SK-N-SH treated with all-trans-retinoic acid at 6 μM for 48 hours (cell line): ENCODE measurements around the gene UBA52.

Experiments
- ATAC-seq: fragments of 200-7000 bp; cut with Tn5 transposase; 3 replicates; pipeline ENCODE4 v1.9.1; 2020; ENCODE audit warnings: mild to moderate bottlenecking, moderate library complexity
- BACH2 ChIP-seq: fragments of 250-450 bp; sonication (Bioruptor Pico); IDR thresholded peaks from 2 replicates; pipeline ENCODE4 v1.9.0; 2021; ENCODE audit warnings: mild to moderate bottlenecking, borderline replicate concordance
- CREB5 ChIP-seq: fragments of 250-450 bp; sonication (Bioruptor Pico); IDR thresholded peaks from 2 replicates; pipeline ENCODE4 v1.5.1; 2020; ENCODE audit warnings: low read depth, mild to moderate bottlenecking, moderate library complexity
- CSDC2 ChIP-seq: fragments of 250-450 bp; sonication (Bioruptor Pico); IDR thresholded peaks from 2 replicates; pipeline ENCODE4 v1.5.0; 2020; ENCODE audit warnings: mild to moderate bottlenecking, moderate library complexity
- CSRNP3 ChIP-seq: fragments of 250-450 bp; sonication (Bioruptor Pico); IDR thresholded peaks from 2 replicates; pipeline ENCODE4 v1.5.1; 2021; ENCODE audit warnings: mild to moderate bottlenecking, moderate library complexity
- GLIS3 ChIP-seq: fragments of 250-450 bp; sonication (Bioruptor Pico); IDR thresholded peaks from 2 replicates; pipeline ENCODE4 v1.5.0; 2020; ENCODE audit warnings: mild to moderate bottlenecking, moderate library complexity
- OSR1 ChIP-seq: fragments of 250-450 bp; sonication (Bioruptor Pico); IDR thresholded peaks from 2 replicates; pipeline ENCODE4 v1.8.0; 2022; ENCODE audit warnings: moderate library complexity, mild to moderate bottlenecking, inconsistent platforms
- PATZ1 ChIP-seq: fragments of 250-450 bp; sonication (Bioruptor Pico); IDR thresholded peaks from 2 replicates; pipeline ENCODE4 v1.8.0; 2020; ENCODE audit warnings: mild to moderate bottlenecking, moderate library complexity, borderline replicate concordance
- POU6F1 ChIP-seq: fragments of 250-450 bp; sonication (Bioruptor Pico); IDR thresholded peaks from 2 replicates; pipeline ENCODE4 v1.8.0; 2021; ENCODE audit warnings: low read depth, mild to moderate bottlenecking, moderate library complexity, borderline replicate concordance
- PPARA ChIP-seq: fragments of 250-450 bp; sonication (Bioruptor Pico); IDR thresholded peaks from 2 replicates; pipeline ENCODE4 v1.5.0; 2020; ENCODE audit warnings: mild to moderate bottlenecking, borderline replicate concordance
- SNAI2 ChIP-seq: fragments of 250-450 bp; sonication (Bioruptor Pico); IDR thresholded peaks from 2 replicates; pipeline ENCODE4 v1.5.0; 2020; ENCODE audit warnings: mild to moderate bottlenecking, moderate library complexity
- TCF4 ChIP-seq: fragments of 250-450 bp; sonication (Bioruptor Pico); IDR thresholded peaks from 2 replicates; pipeline ENCODE4 v1.8.0; 2021; ENCODE audit warnings: mild to moderate bottlenecking, moderate library complexity, borderline replicate concordance
- TOX ChIP-seq: fragments of 250-450 bp; sonication (Bioruptor Pico); IDR thresholded peaks from 2 replicates; pipeline ENCODE4 v1.8.0; 2021; ENCODE audit warnings: mild to moderate bottlenecking, moderate library complexity, borderline replicate concordance
- TSHZ2 ChIP-seq: fragments of 250-450 bp; sonication (Bioruptor Pico); IDR thresholded peaks from 2 replicates; pipeline ENCODE4 v1.5.0; 2020; ENCODE audit warnings: mild to moderate bottlenecking, moderate library complexity
- ZC3H10 ChIP-seq: fragments of 250-450 bp; sonication (Bioruptor Pico); IDR thresholded peaks from 2 replicates; pipeline ENCODE4 v1.5.1; 2021; ENCODE audit warnings: mild to moderate bottlenecking, moderate library complexity
- ZFP3 ChIP-seq: fragments of 250-450 bp; sonication (Bioruptor Pico); IDR thresholded peaks from 2 replicates; pipeline ENCODE4 v1.5.0; 2020; ENCODE audit warnings: mild to moderate bottlenecking, moderate library complexity
- ZNF565 ChIP-seq: fragments of 450-650 bp; formaldehyde crosslinking; conservative IDR thresholded peaks from 2 replicates; pipeline ENCODE4 v1.5.0; 2020; ENCODE audit warnings: low read depth, mild to moderate bottlenecking, moderate library complexity
- ZNF70 ChIP-seq: fragments of 450-650 bp; formaldehyde crosslinking; IDR thresholded peaks from 2 replicates; pipeline ENCODE4 v1.5.0; 2020; ENCODE audit warnings: mild to moderate bottlenecking, moderate library complexity
- ZNF8 ChIP-seq: fragments of 450-650 bp; formaldehyde crosslinking; IDR thresholded peaks from 2 replicates; pipeline ENCODE4 v1.5.0; 2020; ENCODE audit warnings: mild to moderate bottlenecking, moderate library complexity

UBA52 gene

DNA sequence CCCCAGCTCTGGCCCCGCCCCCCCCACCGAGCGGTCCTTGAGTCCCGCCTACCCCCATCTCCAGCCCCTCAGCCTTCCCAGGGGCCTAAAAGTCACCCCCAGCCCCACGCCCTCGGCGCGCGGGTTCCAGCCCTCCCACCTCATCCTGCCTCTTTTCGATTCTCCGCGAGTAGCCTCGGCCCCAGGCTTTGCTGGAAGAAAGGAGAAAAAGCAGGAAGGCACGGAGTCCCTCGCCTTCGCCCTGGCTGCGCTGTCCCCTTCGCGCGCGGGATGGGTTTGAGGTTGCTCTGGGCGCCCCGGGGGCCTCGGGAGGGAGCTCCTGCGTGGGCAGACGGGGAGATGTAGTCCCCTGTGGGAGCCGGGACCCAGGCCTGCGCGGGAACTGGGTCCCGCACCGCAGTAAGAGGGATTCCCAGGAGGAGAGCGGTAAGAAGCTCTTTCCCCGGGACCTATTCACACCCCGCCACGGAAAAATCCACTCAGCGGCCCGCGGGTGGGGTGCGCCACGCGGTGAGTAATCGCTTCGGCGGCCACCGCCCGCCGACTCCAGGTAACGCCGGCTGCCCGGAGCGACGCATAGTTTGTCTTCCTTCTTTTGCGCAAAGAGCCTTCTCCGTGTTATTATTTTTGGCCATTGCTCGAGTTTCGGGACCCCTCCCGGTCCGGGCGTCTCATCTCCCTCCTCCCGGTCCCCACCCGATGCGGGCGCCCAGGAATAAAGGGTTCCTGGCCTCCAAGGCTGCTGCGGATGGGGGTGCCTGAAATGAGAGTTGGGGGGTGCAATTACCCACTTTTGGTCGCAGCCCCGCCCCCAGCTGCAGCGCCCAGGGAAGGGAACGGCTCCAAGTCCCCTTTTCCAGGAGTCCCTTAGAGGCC is 35.8 kb downstream of the UBA52 start:
- no peak for ATAC-seq
- TF ChIP-seq CSDC2 (CRISPR knock-in tag): no peak
- TF ChIP-seq, all 23 proteins: peak for 0

GRCh38 chr19:18608102-18608804 is 36.6 kb downstream of the UBA52 start:
- TF ChIP-seq ZFP3 (CRISPR knock-in tag) (no peak), POU6F1 (CRISPR knock-in tag) (no peak), TOX (CRISPR knock-in tag) (no peak), TCF4 (CRISPR knock-in tag) (no peak), CREB5 (CRISPR knock-in tag) (no peak), PATZ1 (CRISPR knock-in tag) (no peak), CSDC2 (CRISPR knock-in tag) (no peak), CSRNP3 (CRISPR knock-in tag) (no peak), TSHZ2 (CRISPR knock-in tag) (no peak), PPARA (CRISPR knock-in tag) (no peak), OSR1 (no peak), ZNF70 (no peak), ZNF565 (CRISPR knock-in tag) (no peak)
- ATAC-seq: no peak

- no peak for ATAC-seq
- TF ChIP-seq ZNF8 (CRISPR knock-in tag) (no peak), ZC3H10 (CRISPR knock-in tag) (no peak), BACH2 (no peak), GLIS3 (CRISPR knock-in tag) (no peak), CSDC2 (CRISPR knock-in tag) (no peak), ZFP3 (CRISPR knock-in tag) (no peak), OSR1 (no peak), SNAI2 (CRISPR knock-in tag) (no peak), CREB5 (CRISPR knock-in tag) (no peak), TOX (CRISPR knock-in tag) (no peak), PPARA (CRISPR knock-in tag) (no peak), POU6F1 (CRISPR knock-in tag) (no peak), CSRNP3 (CRISPR knock-in tag) (no peak)
Measured at GRCh38 chr19:18608805-18609716, 37.4 kb downstream of the UBA52 start.
